ENCODE measurements around the gene PIGH. TPM values are rescaled to one million over a fixed set of nuclear protein-coding genes. Genes with fewer than 3 reads are reported as not detected.
"Not testable (repeated sequence)": the region's sequence is repeated elsewhere in the genome, so short reads cannot be mapped to it uniquely, and the experiment has no call there.

PIGH gene
- total RNA-seq, 1 donor from 2014 or later = 24.1 TPM

DNA sequence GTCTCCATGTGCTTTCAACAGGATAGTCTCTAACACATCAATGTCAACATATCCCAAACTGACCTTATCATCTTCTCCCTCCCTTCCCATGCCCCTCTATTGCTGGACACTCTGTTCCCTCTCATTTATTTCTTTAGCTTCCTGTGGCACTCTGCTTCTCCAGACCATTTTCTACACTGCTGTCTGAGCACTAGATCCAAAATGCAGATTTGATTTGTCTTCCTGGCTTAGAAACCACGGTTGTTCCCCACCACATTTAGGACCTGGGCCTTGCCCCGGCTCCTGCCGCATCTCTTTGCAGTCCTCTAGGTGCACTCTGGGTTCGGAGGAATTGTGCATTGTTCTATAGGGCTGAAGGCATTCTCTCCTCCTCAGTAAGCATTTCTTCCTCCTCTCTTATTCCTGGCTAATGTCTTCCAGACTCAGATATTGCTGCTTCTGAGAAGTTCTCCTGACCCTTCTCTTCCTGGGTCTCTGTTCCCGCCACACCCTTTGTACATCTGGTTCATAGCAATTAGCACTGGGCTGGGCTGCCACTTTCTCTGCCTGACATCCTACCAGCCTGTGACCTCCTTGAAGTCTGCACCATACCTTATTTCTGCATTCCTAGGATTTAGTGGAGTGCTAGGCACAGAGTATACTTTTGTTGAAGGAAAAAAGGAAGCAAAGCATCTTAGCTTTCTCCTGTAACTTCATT is 33.5 kb upstream of the PIGH start:
- no peaks in the 10 kb centered on the region for H3K9me3 ChIP-seq
- no peak for TF ChIP-seq POLR2AphosphoS5 (IDR thresholded peaks at IDR 0.05; ENCODE audit: insufficient read depth in 1 of 2, low read depth in 1 of 2)
- TF ChIP-seq POLR2A (IDR thresholded peaks at IDR 0.05) = no peak
- no peaks in the 10 kb centered on the region for H3K4me1 ChIP-seq
- no peak overlapping the region for H3K27ac ChIP-seq
- no peak for DNase-seq (ENCODE audit: extremely low spot score in 2 of 2)
- no peaks in the 10 kb centered on the region for H3K36me3 ChIP-seq
- no peaks in the 10 kb centered on the region for H3K27me3 ChIP-seq
- intact Hi-C loops (cut with DNase I) = no loop called here
- H3K4me3 ChIP-seq = no peak overlapping the region

- H3K36me3 ChIP-seq = no peaks in the 10 kb centered on the region
- H3K27ac ChIP-seq = no peak overlapping the region
- no peaks in the 10 kb centered on the region for H3K9me3 ChIP-seq
- H3K4me3 ChIP-seq = no peak overlapping the region
- no peaks in the 10 kb centered on the region for H3K27me3 ChIP-seq
- no peaks in the 10 kb centered on the region for H3K4me1 ChIP-seq
- no peak for DNase-seq (ENCODE audit: extremely low spot score in 2 of 2)
- TF ChIP-seq, protein P1, sequence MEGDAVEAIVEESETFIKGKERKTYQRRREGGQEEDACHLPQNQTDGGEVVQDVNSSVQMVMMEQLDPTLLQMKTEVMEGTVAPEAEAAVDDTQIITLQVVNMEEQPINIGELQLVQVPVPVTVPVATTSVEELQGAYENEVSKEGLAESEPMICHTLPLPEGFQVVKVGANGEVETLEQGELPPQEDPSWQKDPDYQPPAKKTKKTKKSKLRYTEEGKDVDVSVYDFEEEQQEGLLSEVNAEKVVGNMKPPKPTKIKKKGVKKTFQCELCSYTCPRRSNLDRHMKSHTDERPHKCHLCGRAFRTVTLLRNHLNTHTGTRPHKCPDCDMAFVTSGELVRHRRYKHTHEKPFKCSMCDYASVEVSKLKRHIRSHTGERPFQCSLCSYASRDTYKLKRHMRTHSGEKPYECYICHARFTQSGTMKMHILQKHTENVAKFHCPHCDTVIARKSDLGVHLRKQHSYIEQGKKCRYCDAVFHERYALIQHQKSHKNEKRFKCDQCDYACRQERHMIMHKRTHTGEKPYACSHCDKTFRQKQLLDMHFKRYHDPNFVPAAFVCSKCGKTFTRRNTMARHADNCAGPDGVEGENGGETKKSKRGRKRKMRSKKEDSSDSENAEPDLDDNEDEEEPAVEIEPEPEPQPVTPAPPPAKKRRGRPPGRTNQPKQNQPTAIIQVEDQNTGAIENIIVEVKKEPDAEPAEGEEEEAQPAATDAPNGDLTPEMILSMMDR (IDR thresholded peaks at IDR 0.05) = no peak
- TF ChIP-seq POLR2AphosphoS5 (IDR thresholded peaks at IDR 0.05; ENCODE audit: insufficient read depth in 1 of 2, low read depth in 1 of 2) (no peak), POLR2A (IDR thresholded peaks at IDR 0.05) (no peak)
- intact Hi-C loops (cut with DNase I) = no loop called here
These were observed 30.9 kb upstream of the PIGH start for GRCh38 chr14:67630938-67631337.

- H3K4me3 ChIP-seq = no peak overlapping the region
- intact Hi-C loops (cut with DNase I) = no loop called here
- no peaks in the 10 kb centered on the region for H3K27me3 ChIP-seq
- no peaks in the 10 kb centered on the region for H3K4me1 ChIP-seq
- no peak for TF ChIP-seq POLR2AphosphoS5 (IDR thresholded peaks at IDR 0.05; ENCODE audit: insufficient read depth in 1 of 2, low read depth in 1 of 2)
- TF ChIP-seq, protein P1 (IDR thresholded peaks at IDR 0.05) = no peak
- TF ChIP-seq POLR2A (IDR thresholded peaks at IDR 0.05) = no peak
- no peak for DNase-seq (ENCODE audit: extremely low spot score in 2 of 2)
- no peak overlapping the region for H3K27ac ChIP-seq
- H3K9me3 ChIP-seq = no peaks in the 10 kb centered on the region
- H3K36me3 ChIP-seq = no peaks in the 10 kb centered on the region
These were observed 30.1 kb upstream of the PIGH start for GRCh38 chr14:67630186-67630585.

DNA sequence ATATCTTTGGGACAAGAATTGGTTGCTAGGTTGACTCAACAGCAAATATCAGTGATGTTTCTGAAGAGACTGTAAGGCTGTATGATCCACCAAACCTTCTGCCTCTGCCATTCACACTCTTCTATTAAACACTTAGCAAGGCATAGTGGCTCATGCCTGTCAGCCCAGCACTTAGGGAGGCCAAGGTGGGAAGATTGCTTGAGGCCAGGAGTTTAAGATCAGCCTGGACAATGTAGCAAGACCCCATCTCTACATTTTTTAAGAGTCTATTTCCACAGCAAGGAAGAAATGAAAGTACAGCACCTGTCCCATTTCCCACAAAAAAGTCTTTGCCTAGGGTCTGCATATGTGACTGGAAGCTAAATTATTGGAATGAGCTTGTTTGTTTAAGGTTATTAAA is 27.5 kb upstream of the PIGH start:
- Histone ChIP-seq H3K36me3 (no peaks in the 10 kb centered on the region), H3K27ac (no peak overlapping the region), H3K9me3 (no peaks in the 10 kb centered on the region), H3K27me3 (no peaks in the 10 kb centered on the region), H3K4me1 (peaks cover 9% of the 10 kb centered on the region), H3K4me3 (no peak overlapping the region)
- no peak for DNase-seq (ENCODE audit: extremely low spot score in 2 of 2)
- TF ChIP-seq POLR2A (IDR thresholded peaks at IDR 0.05) = no peak
- no peak for TF ChIP-seq POLR2AphosphoS5 (IDR thresholded peaks at IDR 0.05; ENCODE audit: insufficient read depth in 1 of 2, low read depth in 1 of 2)
- TF ChIP-seq, protein P1 (IDR thresholded peaks at IDR 0.05) = no peak
- intact Hi-C loops (cut with DNase I) = no loop called here

- H3K9me3 ChIP-seq; H3K27ac ChIP-seq; H3K4me1 ChIP-seq; intact Hi-C loops (cut with DNase I); DNase-seq (ENCODE audit: extremely low spot score in 2 of 2); H3K27me3 ChIP-seq; H3K36me3 ChIP-seq; H3K4me3 ChIP-seq: not testable (repeated sequence)
These were observed 26.1 kb upstream of the PIGH start for GRCh38 chr14:67626131-67626530.

GRCh38 chr14:67623114-67623513 is 23.0 kb upstream of the PIGH start:
- TF ChIP-seq POLR2AphosphoS5 (IDR thresholded peaks at IDR 0.05; ENCODE audit: insufficient read depth in 1 of 2, low read depth in 1 of 2) (peak in 1 of 2 donors; percentile 32), POLR2A (IDR thresholded peaks at IDR 0.05) (no peak)
- Histone ChIP-seq H3K4me1 (peaks cover 29% of the 10 kb centered on the region), H3K36me3 (no peaks in the 10 kb centered on the region), H3K27me3 (no peaks in the 10 kb centered on the region), H3K4me3 (no peak overlapping the region), H3K27ac (peak overlapping the region; percentile 85), H3K9me3 (no peaks in the 10 kb centered on the region)
- intact Hi-C loops (cut with DNase I) = loop anchor here (5.0 kb wide), 1 partner anchor 44 kb away; no protein-coding TSS in a partner anchor
- DNase-seq (ENCODE audit: extremely low spot score in 2 of 2) = no peak
